Progenitor cell of endocrine pancreas (in vitro differentiated cells): Measurements from ENCODE around the gene KCNQ4. TPM values are rescaled to one million over a fixed set of nuclear protein-coding genes. Genes with fewer than 3 reads are reported as not detected.

ENCODE experiments used
- DNase-seq: peaks from one replicate; pipeline ENCODE4 v3.0.0; 2021; ENCODE audit warnings: low spot score; ENCODE audit not compliant: unreplicated experiment
- H3K27ac Mint-ChIP-seq: 2 replicates; pipeline ENCODE4 v1.8.0; 2021; ENCODE audit warnings: mild to moderate bottlenecking, moderate library complexity, mixed read lengths
- H3K27me3 Mint-ChIP-seq: 2 replicates; pipeline ENCODE4 v1.8.0; 2021; ENCODE audit warnings: mixed read lengths
- H3K36me3 Mint-ChIP-seq: 2 replicates; pipeline ENCODE4 v1.8.0; 2022; ENCODE audit warnings: mixed read lengths; ENCODE audit not compliant: insufficient read depth
- H3K4me1 Mint-ChIP-seq: 2 replicates; pipeline ENCODE4 v1.8.0; 2021; ENCODE audit warnings: low read depth, mixed read lengths
- H3K4me3 Mint-ChIP-seq: 2 replicates; pipeline ENCODE4 v1.8.0; 2021; ENCODE audit warnings: low read depth, mild to moderate bottlenecking, moderate library complexity, mixed read lengths
- H3K9me3 Mint-ChIP-seq: 2 replicates; pipeline ENCODE4 v1.8.0; 2021; ENCODE audit warnings: low read depth, mixed read lengths
- CTCF ChIP-seq: fragments of 200-600 bp; sonication (generic); IDR thresholded peaks from one replicate; pipeline ENCODE4 v1.5.0; 2021; ENCODE audit warnings: antibody characterized with exemption, mild to moderate bottlenecking; ENCODE audit not compliant: unreplicated experiment
- total RNA-seq: library from RNA; stranded (reverse); gene quantifications from 2 replicates; pipeline ENCODE4 v1.2.1, GENCODE V29; 2021

The KCNQ4 gene
- total RNA-seq, 1 donor from 2014 or later: 0.67 TPM

- no peak for DNase-seq
- H3K36me3 Mint-ChIP-seq: no peaks in the 10 kb centered on the region
- TF ChIP-seq CTCF: no peak
These were observed 61.6 kb downstream of the KCNQ4 start for GRCh38 chr1:40844887-40845878.

GRCh38 chr1:40845895-40846294 is 62.3 kb downstream of the KCNQ4 start:
- no peak for TF ChIP-seq CTCF
- H3K4me1 Mint-ChIP-seq: peaks cover 7% of the 10 kb centered on the region
- no peak overlapping the region for H3K4me3 Mint-ChIP-seq
- DNase-seq: no peak
- no peak overlapping the region for H3K27ac Mint-ChIP-seq
- peaks cover 4% of the 10 kb centered on the region for H3K27me3 Mint-ChIP-seq
- peaks cover 6% of the 10 kb centered on the region for H3K9me3 Mint-ChIP-seq
- no peaks in the 10 kb centered on the region for H3K36me3 Mint-ChIP-seq

More at GRCh38 chr1:40844887-40845878, 61.6 kb downstream of the KCNQ4 start:
- H3K9me3 Mint-ChIP-seq: peaks cover 6% of the 10 kb centered on the region
- peaks cover 7% of the 10 kb centered on the region for H3K4me1 Mint-ChIP-seq
- no peaks in the 10 kb centered on the region for H3K27me3 Mint-ChIP-seq
- no peak overlapping the region for H3K27ac Mint-ChIP-seq
- H3K4me3 Mint-ChIP-seq: no peak overlapping the region

DNA sequence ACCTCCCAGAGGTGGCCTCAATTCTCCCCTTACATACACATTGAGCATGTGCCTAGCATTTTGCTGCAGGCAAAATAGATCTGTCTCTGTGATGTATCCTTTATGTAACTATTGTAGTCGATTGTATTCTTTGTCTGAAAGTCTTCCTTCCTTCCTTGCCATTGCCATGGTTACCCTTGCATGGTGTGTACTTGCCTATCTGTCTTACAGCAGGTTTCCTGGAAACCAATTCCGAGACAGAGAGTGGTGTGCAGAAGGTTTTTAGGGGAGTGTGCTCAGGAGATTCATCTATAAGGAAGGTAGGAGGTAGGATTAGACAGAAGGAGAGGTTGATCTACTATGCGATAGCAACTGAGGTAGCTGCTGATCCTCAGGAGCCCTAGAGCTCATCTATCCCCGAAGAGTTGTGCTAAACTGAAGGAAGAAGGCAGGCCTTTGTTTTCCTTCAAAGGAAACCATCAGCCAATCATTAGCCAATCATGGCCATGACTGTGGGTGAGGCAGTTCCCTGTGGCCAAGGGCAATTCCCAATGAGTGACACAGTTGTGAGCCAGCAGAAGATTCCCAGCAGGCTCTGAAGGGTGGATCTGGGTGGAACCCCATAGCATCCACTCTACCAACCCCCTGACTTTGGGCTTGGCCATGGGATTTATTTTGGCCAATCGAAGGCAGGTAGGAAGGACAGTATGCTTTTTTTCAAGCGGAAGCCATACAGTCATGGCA is 63.6 kb downstream of the KCNQ4 start:
- Mint-ChIP-seq H3K27ac (no peak overlapping the region), H3K27me3 (peaks cover 9% of the 10 kb centered on the region), H3K36me3 (no peaks in the 10 kb centered on the region), H3K4me1 (peaks cover 7% of the 10 kb centered on the region), H3K4me3 (no peak overlapping the region), H3K9me3 (peaks cover 6% of the 10 kb centered on the region)
- no peak for DNase-seq
- no peak for TF ChIP-seq CTCF

GRCh38 chr1:40848530-40849189 is 65.1 kb downstream of the KCNQ4 start:
- DNase-seq: peak; percentile 56
- H3K27me3 Mint-ChIP-seq: peaks cover 13% of the 10 kb centered on the region
- peak; percentile 87 for TF ChIP-seq CTCF
- H3K27ac Mint-ChIP-seq: no peak overlapping the region
- H3K4me3 Mint-ChIP-seq: no peak overlapping the region
- peaks cover 7% of the 10 kb centered on the region for H3K4me1 Mint-ChIP-seq
- no peaks in the 10 kb centered on the region for H3K9me3 Mint-ChIP-seq
- H3K36me3 Mint-ChIP-seq: no peaks in the 10 kb centered on the region
